H1 (cell line): ENCODE data around the gene ZFAND3.

Source experiments
- CBX5 ChIP-seq: fragments of 300-800, 300-1000 bp; sonication (generic); IDR thresholded peaks from 2 replicates; pipeline ENCODE4 v1.7.1; 2016; ENCODE audit warnings: antibody characterized with exemption, low read length, low read depth
- CHD2 ChIP-seq: IDR thresholded peaks from 2 replicates; pipeline ENCODE4 v1.6.1; 2012; ENCODE audit warnings: low read length, improper control_type of control experiment
- CTCF ChIP-seq, 3 experiments: IDR thresholded peaks; 1 replicate in 2 of 3; 2 replicates in 1 of 3; pipeline versions ENCODE4 v1.5.1 to v1.6.1; 2011; ENCODE audit warnings: low read length in 3 of 3, mild to moderate bottlenecking in 3 of 3, inconsistent platforms in 2 of 3, low read depth in 1 of 3, moderate library complexity in 1 of 3; ENCODE audit not compliant: insufficient read depth in 1 of 3; ENCODE audit errors: control extremely low read depth in 1 of 3
- EZH2 ChIP-seq: fragments of 200-600 bp; sonication (generic); IDR thresholded peaks from 2 replicates; pipeline ENCODE4 v1.7.1; 2012; ENCODE audit warnings: low read depth, mild to moderate bottlenecking, moderate library complexity, low read length, inconsistent platforms; ENCODE audit not compliant: severe bottlenecking
- GABPA ChIP-seq: IDR thresholded peaks from 2 replicates; pipeline ENCODE4 v1.6.1; 2011; ENCODE audit warnings: mild to moderate bottlenecking, low read length, moderate library complexity, borderline replicate concordance; ENCODE audit not compliant: insufficient read depth
- POLR2A ChIP-seq, 2 experiments: IDR thresholded peaks; 1 replicate in 1 of 2; 2 replicates in 1 of 2; pipeline ENCODE4 v1.6.1; 2011; ENCODE audit warnings: low read depth in 2 of 2, low read length in 2 of 2, mild to moderate bottlenecking in 2 of 2; ENCODE audit errors: control extremely low read depth in 1 of 2
- RFX5 ChIP-seq: IDR thresholded peaks from 2 replicates; pipeline ENCODE4 v1.6.1; 2011; ENCODE audit warnings: low read depth, low read length, improper control_type of control experiment, borderline replicate concordance
- SP1 ChIP-seq: IDR thresholded peaks from 2 replicates; pipeline ENCODE4 v1.6.1; 2011; ENCODE audit warnings: low read depth, low read length
- SP4 ChIP-seq: IDR thresholded peaks from 2 replicates; pipeline ENCODE4 v1.6.1; 2012; ENCODE audit warnings: low read length, inconsistent platforms
- TAF1 ChIP-seq: IDR thresholded peaks from 2 replicates; pipeline ENCODE4 v1.6.1; 2011; ENCODE audit warnings: mild to moderate bottlenecking, low read depth, low read length
- ZNF274 ChIP-seq: IDR thresholded peaks from 2 replicates; pipeline ENCODE4 v1.7.0; 2012; ENCODE audit warnings: low read length, borderline replicate concordance; ENCODE audit errors: extremely low read depth
- TF ChIP-seq, protein P1 (sequence below): IDR thresholded peaks from 2 replicates; pipeline ENCODE4 v1.6.1; 2012; ENCODE audit warnings: inconsistent platforms
- TF ChIP-seq, protein P2 (sequence below): IDR thresholded peaks from 2 replicates; pipeline ENCODE4 v1.6.1; 2011; ENCODE audit warnings: low read length, improper control_type of control experiment

- no peak for TF ChIP-seq CTCF (IDR thresholded peaks at IDR 0.05; ENCODE audit: control extremely low read depth in 1 of 3, insufficient read depth in 1 of 3, low read depth in 1 of 3, low read length in 3 of 3)
- TF ChIP-seq CHD2, result no peak
- TF ChIP-seq GABPA, result no peak
- TF ChIP-seq POLR2A (IDR thresholded peaks at IDR 0.05; ENCODE audit: control extremely low read depth in 1 of 2, low read depth in 2 of 2, low read length in 2 of 2), result no peak
- no peak for TF ChIP-seq EZH2
- TF ChIP-seq, protein P1, sequence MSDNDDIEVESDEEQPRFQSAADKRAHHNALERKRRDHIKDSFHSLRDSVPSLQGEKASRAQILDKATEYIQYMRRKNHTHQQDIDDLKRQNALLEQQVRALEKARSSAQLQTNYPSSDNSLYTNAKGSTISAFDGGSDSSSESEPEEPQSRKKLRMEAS, result no peak
- no peak for TF ChIP-seq SP1
- TF ChIP-seq ZNF274, result no peak
- no peak for TF ChIP-seq SP4
- no peak for TF ChIP-seq TAF1
- TF ChIP-seq CBX5, result no peak
- TF ChIP-seq, protein P2, sequence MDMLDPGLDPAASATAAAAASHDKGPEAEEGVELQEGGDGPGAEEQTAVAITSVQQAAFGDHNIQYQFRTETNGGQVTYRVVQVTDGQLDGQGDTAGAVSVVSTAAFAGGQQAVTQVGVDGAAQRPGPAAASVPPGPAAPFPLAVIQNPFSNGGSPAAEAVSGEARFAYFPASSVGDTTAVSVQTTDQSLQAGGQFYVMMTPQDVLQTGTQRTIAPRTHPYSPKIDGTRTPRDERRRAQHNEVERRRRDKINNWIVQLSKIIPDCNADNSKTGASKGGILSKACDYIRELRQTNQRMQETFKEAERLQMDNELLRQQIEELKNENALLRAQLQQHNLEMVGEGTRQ, result no peak
- TF ChIP-seq RFX5, result no peak
These were observed 25.7 kb downstream of the ZFAND3 start for GRCh38 chr6:37845026-37845911.
